NCI-H526 (cell line): ENCODE data around the gene NCBP3.
"Not testable (repeated sequence)": the region's sequence is repeated elsewhere in the genome, so short reads cannot be mapped to it uniquely, and the experiment has no call there.

ENCODE experiments used
- DNase-seq, 2 experiments: peaks; one replicate each; lab custom pipeline; 2025; lab: John Stamatoyannopoulos, UW

NCBP3 gene

GRCh38 chr17:3882276-3882675, 36.2 kb upstream of the NCBP3 start:
- DNase-seq = no peak

DNA sequence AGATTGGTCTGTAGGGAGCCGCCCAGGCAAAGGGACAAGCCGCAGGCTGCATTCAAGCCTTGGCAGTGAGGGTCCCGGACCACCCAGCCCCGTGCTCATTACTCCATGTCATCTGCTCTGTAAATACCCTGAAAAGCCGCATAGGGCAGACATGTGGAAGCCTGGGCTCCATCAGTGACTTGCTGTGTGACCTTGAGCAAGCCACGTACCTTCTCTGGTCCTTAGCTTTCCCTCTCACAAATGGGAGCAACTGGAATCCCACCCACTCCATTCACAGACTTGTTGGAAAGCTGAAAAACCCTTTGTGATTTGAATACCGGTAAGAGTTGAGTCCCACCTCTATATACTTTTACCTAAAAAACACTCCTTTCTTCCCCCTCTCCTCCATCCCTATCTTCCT, 34.9 kb upstream of the NCBP3 start:
- no peak for DNase-seq

- no peak for DNase-seq
Observed at GRCh38 chr17:3879591-3880417, 33.8 kb upstream of the NCBP3 start.

DNA sequence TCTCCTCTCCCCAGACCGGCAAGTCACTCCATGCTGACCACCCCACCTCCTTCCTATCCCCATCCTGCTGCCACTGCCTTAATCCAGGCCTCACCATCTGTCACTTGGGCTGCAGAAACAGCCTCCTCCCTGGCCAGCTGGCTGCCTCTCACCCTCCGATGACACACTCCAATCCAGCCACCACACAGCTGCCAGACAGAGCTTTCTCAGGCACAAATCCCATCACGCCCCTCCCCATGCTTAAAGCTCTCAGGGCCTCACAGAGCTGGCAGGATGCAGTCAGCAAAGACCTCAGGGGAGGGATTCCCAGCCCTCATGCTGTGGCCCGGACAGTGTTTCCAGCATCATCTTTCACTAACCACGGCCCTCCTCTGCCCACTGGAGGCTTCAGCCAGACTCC, 33.1 kb upstream of the NCBP3 start:
- DNase-seq = no peak

DNA sequence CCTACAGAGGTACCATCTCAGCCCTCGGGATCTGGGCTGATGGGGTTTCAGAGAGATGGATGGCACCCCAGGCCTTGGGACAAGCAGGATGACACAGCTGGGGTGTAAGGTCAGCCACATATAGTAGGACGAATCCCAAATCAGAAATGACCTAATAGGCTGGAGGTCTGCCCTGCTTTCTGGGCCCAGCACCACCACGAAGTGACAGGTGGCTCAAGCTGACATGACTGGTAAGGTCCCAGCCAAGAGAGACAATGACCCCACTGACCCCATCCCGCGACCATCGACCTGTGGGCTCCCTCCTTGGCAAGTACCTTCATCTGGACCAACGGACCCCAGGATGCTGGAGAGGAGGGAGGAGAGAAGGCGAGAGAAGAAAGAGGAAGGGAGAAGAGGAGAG, 31.2 kb upstream of the NCBP3 start:
- no peak for DNase-seq

DNA sequence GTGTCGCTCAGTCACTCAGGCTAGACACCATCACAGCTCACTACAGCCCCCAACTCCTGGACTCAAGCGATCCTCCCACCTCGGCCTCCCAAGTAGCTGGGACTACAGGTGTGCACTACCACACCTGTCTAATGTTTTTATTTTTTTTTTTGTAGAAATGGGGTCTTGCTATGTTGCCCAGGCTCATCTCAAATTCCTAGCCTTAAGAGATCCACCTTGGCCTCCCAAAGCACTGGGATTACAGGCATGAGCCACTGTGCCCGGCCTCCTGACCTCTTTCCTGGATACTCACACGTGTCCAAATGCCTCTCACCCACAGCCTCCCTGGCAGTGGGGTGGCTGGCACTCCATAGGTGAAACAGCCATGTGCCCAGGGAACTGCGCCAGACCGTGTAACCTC, 29.3 kb upstream of the NCBP3 start:
- DNase-seq = no peak

- DNase-seq = no peak
Observed at GRCh38 chr17:3873862-3874261, 27.8 kb upstream of the NCBP3 start.

DNA sequence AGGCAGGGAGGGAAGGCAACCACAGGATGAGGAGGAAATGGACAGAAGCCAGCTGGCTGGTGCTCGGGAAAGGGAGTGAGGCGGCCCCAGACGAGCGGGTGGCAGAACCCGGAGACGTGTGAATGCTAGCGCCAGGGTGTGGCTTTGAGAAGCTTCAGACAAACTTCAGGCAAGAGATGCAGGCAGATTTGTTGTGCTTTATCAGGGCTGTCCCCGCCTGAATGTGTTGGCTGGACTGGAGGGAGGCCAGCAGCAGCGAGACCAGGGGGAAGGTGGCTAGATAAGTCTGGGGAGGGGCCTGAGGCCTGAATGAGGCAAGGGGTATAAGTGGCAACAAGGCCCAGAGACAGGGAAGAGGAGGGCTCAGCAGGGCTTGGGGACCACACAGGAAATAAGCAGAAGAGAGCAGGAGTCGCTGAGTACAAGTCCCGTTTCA, 24.8 kb upstream of the NCBP3 start:
- DNase-seq = no peak

DNA sequence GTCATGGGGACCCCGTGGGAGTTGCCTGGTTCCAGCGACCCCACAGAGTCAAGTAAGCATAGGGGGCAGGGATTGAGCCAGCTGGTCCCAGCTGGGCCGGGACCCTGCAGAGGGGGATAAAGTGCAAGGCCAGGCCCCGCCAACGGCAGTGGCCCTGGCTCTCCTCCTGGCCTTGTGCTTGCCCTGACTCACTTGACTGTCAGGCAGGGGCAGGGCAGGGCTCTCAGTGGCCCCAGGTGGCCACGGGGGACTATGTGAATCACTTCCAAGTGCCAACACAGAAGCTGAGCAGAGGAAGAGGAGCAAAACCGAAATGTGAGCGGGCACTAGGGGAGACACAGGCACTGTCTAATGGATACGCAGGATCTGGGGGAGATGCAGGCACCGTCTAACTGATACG, 21.6 kb upstream of the NCBP3 start:
- no peak for DNase-seq

- DNase-seq = no peak
Observed at GRCh38 chr17:3867106-3867505, 21.1 kb upstream of the NCBP3 start.

GRCh38 chr17:3866276-3866675, 20.2 kb upstream of the NCBP3 start:
- DNase-seq = no peak

- no peak for DNase-seq
Observed at GRCh38 chr17:3865176-3865575, 19.1 kb upstream of the NCBP3 start.

GRCh38 chr17:3864534-3864933, 18.5 kb upstream of the NCBP3 start:
- no peak for DNase-seq

DNA sequence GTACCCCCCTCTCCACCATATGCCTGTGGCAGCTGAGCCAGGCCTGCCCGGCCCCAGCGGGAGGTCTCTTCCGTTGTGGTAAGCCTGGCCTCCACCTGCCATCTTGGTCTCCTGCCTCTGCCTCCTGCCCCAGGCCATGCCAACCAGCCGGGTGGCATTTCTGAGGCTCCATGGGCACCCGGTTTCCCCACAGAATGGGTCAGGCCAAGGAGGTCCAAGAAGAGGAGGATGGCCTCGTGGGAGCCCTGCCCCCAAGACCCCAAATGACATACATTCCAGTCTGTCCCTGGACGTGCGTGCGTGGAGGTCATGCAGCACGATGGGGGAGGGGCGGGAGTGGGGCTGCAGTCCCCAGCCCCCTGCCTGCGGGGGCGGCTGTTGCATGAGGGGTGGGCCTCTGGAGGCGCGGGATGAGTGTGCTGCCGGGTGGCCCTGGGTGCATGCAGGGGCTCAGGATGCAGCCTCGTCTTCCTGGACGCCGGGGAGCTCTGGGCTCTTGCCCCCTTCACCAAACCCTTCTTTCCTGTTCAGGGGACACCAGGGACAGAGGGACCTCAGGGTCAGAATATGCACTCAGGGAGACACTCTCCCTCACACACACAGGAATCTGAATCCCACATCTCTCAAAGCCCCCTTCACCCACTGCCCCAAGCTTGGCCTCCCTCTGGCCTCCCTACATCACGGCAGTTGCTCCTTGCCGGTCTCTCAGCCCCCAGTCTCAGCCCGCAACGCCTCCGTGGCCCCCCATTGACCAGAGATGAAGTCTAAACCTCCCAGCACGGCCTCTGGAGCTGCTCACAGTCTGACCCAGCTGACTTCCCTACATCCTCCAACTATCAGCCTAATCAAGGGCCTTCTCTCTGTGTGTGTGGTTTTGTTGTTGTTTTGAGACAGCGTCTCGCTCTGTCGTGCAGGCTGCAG, 16.0 kb upstream of the NCBP3 start:
- DNase-seq = no peak

DNA sequence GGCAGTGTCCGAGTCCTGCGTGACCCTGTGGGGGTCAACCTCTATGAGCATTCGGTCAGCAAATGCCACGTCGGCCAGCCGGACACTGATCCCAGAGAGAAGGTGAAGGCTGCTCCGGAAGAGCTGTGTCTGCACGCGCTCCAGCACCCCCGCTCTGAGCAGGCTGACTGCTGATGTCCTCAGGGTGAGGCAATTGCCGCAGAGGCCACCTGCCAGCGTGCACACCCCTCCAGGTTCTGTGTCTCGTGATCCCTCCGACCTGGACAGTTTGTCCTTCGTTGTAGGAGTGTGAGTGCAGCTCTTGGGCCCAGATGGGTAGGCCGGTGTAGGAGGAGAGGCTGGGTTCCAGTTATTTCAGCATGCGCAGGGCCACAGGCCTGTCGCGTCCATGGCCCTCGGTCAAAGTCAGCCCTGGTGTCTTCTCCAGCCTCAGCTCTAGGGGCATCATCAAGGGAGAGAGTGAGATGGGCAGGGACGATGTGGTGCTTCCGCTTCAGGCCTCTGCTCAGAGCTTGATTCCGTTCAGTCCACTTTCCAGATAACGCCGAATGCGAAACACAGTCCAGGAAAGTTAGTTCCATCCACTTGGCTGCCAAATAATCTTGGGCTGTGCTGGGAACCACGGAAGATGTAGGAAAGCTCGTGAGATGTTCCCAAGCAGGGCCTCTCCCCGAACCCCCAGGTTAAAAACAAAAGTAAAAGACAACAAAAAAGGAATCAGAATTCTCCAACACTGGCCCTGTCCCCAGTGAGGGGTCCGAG, 15.1 kb upstream of the NCBP3 start:
- no peak for DNase-seq

GRCh38 chr17:3859940-3860339, 13.9 kb upstream of the NCBP3 start:
- DNase-seq = no peak

- no peak for DNase-seq
Observed at GRCh38 chr17:3857261-3858105, 11.4 kb upstream of the NCBP3 start.

DNA sequence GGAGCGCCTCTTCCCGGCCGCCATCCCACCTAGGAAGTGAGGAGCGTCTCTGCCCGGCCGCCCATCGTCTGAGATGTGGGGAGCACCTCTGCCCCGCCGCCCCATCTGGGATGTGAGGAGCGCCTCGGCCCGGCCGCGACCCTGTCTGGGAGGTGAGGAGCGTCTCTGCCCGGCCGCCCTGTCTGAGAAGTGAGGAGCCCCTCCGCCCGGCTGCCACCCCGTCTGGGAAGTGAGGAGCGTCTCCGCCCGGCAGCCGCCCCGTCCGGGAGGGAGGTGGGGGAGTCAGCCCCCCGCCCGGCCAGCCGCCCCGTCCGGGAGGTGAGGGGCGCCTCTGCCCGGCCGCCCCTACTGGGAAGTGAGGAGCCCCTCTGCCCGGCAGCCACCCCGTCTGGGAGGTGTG, 8.2 kb upstream of the NCBP3 start:
- DNase-seq = not testable (repeated sequence)

- DNase-seq = no peak
Observed at GRCh38 chr17:3852561-3852960, 6.5 kb upstream of the NCBP3 start.

GRCh38 chr17:3851461-3852100, 5.5 kb upstream of the NCBP3 start:
- no peak for DNase-seq
